ENCODE data around the gene SLC30A4.
"Not testable (repeated sequence)": the region's sequence is repeated elsewhere in the genome, so short reads cannot be mapped to it uniquely, and the experiment has no call there.

Gene SLC30A4, protein sequence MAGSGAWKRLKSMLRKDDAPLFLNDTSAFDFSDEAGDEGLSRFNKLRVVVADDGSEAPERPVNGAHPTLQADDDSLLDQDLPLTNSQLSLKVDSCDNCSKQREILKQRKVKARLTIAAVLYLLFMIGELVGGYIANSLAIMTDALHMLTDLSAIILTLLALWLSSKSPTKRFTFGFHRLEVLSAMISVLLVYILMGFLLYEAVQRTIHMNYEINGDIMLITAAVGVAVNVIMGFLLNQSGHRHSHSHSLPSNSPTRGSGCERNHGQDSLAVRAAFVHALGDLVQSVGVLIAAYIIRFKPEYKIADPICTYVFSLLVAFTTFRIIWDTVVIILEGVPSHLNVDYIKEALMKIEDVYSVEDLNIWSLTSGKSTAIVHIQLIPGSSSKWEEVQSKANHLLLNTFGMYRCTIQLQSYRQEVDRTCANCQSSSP

DNA sequence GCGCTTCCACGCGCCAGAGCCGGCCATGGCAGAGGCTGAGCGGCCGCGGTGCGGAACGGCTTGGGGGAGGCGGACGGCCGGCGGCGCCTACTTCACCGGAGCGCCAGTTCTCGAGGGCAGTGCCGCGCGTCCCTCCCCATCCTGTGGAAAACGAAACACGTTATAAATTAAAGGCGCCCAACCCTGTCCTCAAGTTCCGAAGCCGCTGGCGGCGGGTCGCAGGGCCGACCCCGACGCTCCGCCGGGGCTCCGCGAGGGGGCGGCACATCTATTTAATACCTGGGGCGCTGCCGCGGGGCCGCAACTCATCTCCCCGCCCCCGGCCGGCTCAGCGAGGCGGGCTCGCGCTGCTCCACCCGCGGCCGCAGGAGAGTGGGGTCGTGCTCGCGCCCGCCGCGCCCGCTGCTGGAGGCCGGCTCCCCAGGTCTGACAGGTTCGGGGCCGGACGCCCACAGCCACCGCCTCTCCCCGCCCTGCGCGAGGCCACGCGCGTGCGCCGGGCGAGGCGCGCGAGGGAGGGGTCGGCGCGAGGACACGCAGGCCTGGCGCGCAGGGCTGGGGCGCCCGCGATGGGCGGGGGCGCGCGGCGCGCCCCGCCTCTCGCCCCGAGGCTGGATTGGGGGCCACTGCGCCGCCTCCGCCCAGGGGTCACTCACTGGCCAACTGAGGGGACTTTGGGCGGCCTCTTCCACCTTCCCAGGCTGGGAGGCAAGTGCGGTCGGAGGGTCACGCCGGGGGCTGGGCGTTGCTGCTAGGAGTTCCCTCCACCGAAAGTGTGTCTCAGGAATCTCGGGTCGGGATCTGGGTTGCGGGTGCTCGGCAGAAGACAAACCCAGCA, at the start of gene SLC30A4:
SLC30A4 (minus strand) TSS at position 428 of the 838 bp plus-strand sequence; CDS start at position 27, 401 bp downstream.
- in situ Hi-C loops (cut with MboI; ENCODE audit: low sequenced_read_pairs) = no loop called here

- in situ Hi-C loops (cut with MboI; ENCODE audit: low sequenced_read_pairs) = no loop called here
Measured at GRCh38 chr15:45555934-45556608, 33.5 kb upstream of the SLC30A4 start.

GRCh38 chr15:45551676-45552075, 29.1 kb upstream of the SLC30A4 start:
- in situ Hi-C loops (cut with MboI; ENCODE audit: low sequenced_read_pairs) = no loop called here

DNA sequence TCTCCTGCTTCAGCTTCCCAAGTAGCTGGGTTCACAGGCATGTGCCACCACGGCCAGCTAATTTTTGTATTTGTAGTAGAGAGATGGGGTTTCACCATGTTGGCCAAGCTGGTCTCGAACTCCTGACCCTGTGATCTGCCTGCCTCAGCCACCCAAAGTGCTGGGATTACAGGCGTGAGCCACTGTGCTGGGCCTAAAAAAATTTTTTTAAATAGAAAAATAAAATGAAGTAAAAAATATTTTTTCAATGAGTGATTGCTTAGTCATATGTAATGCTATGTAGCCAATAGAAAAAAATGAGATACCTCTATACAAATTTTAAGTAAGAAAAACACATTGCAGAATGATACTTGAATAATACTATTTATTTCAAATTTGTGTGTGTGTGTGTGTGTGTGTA, 27.9 kb upstream of the SLC30A4 start:
- in situ Hi-C loops (cut with MboI; ENCODE audit: low sequenced_read_pairs) = no loop called here

DNA sequence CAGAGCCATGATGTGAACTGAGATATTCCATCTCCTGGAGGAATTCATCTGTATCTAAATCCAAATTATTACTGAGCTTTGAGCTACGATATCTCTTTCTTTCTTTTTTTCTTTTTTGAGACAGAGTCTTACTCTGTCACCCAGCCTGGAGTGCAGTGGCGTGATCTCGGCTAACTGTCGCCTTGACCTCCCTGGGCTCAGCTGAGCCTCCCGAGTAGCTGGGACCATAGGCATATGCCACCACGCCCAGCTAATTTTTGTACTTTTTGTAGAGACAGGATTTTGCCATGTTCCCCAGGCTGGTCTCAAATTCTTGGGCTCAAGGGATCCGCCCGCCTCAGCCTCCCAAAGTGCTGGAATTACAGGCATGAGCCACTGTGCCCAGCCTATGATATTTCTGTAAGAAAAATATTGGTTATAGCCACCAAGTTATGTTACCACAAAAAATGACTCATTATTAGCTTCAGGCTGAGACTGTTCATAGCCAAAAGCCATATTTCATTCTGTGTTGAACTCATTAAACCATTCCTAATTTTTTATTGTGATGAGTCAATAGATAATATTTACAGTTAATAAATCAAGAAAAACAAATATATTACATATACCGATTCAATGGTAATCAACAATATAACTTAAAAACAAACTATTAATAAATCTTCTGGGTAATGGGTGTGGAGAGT, 27.1 kb upstream of the SLC30A4 start:
- in situ Hi-C loops (cut with MboI; ENCODE audit: low sequenced_read_pairs) = no loop called here

DNA sequence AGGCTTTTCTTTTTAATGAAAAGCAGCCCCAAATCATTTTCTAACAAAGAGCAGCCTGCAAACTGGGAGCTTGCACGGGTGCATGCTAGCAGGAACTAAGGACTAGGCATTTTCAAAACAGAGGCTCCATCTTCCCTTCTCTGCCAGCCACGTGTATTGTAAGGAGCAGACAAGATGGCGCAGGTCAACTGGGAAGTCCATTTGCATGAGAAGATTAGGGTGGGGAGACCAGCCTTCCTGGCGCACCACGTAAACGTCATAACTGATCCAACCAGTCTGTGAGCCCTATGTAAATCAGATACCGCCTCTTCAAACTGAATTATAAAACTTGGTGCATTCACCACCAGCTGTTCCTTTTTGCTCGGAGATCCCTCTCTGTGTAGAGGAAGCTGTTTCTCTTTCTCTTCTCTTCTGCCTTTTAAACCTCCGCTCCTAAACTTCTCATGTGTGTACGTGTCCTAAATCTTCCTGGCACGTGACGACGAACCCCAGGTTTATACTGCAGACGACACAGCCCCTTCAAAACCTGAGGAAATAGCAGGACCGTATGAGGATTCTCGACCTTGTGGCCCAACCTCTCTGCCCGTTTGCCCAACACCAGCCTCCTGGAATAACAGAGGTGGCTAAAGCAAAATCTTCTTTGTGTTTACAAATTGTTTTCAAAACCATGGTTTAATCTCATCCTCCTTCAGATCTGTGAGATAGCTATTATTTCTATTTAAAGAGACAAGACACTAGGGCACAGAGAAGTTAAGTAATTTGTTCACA, 26.4 kb upstream of the SLC30A4 start:
- in situ Hi-C loops (cut with MboI; ENCODE audit: low sequenced_read_pairs) = no loop called here

GRCh38 chr15:45546789-45547188, 24.2 kb upstream of the SLC30A4 start:
- in situ Hi-C loops (cut with MboI; ENCODE audit: low sequenced_read_pairs) = no loop called here

DNA sequence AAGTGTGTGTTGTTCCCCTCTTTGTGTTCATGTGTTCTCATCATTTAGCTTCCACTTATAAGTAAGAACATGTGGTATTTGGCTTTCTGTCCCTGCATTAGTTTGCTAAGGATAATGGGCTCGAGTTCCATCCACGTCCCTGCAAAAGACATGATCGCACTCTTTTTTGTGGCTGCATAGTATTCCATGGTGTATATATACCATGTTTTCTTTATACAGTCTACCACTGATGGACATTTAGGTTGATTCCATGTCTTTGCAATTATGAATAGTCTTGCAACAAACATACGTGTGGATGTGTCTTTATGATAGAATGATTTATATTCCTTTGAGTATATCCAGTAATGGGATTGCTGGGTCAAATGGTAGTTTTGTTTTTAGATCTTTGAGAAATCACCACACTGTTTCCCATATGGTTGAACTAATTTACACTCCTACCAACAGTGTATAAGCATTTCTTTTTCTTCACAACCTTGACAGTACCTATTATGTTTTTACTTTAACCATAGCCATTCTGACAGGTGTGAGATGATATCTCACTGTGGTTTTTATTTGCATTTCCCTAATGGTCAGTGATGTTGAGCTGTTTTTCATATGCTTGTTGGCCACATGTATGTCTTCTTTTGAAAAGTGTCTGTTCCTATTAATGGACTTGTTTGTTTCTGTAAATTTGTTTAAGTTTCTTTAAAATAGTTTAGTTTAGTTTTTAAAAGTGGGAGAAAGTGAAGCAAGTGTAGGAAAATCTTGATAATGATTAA, 21.9 kb upstream of the SLC30A4 start:
- in situ Hi-C loops (cut with MboI; ENCODE audit: low sequenced_read_pairs) = no loop called here

DNA sequence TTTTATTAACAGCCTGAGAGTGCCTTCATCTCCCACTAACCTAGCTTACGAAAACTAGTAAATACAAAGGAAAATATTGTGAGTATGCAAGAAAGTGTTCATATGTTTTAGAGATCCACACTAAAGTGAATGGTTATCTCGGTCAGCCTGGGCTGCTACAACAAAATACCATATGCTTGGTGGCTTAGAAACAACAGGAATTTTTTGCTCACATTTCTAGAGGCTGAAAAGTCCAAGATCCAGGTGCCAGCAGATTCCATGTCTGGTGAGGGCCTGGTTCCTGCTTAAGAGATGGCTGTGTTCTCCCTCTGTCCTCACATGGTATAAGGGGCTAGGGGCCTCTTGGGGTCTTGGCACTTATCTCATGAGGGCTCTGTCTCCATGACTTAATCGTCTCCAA, 20.5 kb upstream of the SLC30A4 start:
- in situ Hi-C loops (cut with MboI; ENCODE audit: low sequenced_read_pairs) = no loop called here

DNA sequence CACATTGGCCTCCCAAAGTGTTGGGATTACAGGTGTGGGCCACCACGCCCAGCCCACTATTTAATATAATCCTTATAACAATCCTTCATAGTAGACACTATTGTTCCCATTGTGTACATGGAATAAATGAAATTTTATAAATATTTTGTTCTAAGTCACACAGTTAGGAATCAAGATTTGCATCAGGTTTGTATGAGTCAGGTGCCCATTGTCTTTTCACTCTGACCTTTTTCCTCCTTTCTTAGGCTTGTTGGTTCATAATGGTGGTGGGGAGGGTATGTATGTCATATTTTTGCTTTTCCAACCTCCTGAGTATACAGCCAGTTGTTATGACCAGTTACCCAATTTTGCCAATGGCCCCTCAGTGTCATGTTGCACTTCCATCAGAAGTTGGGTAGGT, 18.0 kb upstream of the SLC30A4 start:
- in situ Hi-C loops (cut with MboI; ENCODE audit: low sequenced_read_pairs) = no loop called here

DNA sequence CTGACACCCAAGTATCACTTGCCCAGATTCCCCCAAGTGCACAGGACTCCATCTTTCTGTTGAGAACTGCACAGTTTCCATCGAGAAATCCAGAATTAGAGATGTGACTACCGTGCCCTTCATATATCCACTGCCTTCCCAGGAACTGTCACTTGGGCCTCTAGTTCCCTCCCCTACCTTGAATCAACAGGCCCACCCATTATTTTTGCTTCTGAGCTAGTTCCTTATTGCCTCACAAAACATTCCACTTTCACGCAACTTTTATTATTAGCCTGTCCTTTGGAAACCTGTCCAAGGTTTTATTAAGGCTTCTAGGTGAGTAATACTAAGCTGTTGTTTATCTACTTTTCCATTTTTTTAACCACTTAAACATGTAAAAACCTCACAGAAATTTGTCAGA, 17.1 kb upstream of the SLC30A4 start:
- in situ Hi-C loops (cut with MboI; ENCODE audit: low sequenced_read_pairs) = no loop called here

DNA sequence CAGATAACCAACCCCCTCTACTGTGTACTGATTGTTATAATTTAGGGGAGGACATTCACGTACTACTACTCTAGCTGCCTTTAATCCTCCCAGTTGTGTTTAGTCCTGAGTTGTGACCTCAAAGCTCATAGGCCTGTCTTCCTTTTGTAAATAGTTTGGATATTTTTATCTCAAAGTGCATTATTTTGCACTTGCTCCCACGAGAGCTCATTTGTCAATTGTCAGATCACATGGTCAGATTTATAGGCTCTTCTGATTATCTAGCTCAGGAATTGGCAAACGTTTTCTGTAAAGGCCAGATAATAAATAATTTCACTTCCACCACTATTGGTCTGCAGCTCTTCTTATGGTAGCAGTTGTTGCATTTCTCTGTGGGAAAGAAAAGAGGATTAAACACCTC, 14.4 kb upstream of the SLC30A4 start:
- in situ Hi-C loops (cut with MboI; ENCODE audit: low sequenced_read_pairs) = no loop called here

DNA sequence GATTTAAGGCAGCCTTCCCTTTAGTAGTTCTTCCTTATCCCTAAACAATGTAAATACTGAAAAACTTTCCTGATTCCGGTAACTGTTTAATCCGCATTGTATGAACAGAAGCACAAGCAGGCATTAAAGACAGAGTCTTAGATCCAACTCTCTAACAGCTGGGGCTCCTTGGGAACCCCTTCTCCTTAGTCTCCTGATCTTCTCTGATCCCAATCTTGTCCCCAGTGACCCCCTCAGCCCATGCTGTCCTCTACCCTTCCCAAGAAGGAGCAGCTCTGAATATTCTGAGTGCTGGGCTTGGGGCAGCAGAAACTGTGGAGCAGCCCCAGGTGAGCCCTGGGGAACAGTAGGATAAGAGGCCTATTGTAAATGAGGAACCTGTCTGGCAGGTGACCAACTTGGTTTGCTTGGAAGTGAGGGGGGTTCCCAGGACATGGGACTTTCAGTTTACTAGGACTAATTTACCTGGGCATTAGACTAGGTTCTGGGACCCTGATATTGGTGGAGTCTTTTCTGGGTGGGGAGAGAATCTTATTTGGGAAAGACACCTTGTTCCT, 13.0 kb upstream of the SLC30A4 start:
- in situ Hi-C loops (cut with MboI; ENCODE audit: low sequenced_read_pairs) = no loop called here

GRCh38 chr15:45534821-45535220, 12.3 kb upstream of the SLC30A4 start:
- in situ Hi-C loops (cut with MboI; ENCODE audit: low sequenced_read_pairs) = no loop called here

DNA sequence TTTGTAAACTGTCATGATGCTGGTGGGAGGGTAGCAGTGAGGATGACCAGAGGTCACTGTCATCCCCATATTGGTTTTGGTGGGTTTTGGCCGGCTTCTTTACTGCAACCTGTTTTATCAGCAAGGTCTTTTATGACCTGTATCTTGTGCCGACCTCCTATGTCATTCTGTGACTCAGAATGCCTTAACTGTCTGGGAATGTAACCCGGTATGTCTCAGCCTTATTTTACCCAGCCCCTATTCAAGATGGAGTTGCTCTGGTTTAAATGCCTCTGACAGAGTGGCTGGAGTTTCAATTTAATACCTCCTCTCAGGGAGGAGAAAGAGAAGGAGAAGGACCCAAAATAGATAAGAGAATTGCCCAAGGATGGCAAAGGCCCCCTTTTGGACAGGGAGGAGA, 10.3 kb upstream of the SLC30A4 start:
- in situ Hi-C loops (cut with MboI; ENCODE audit: low sequenced_read_pairs) = not testable (repeated sequence)

- in situ Hi-C loops (cut with MboI; ENCODE audit: low sequenced_read_pairs) = no loop called here
Measured at GRCh38 chr15:45529613-45530012, 7.1 kb upstream of the SLC30A4 start.

- in situ Hi-C loops (cut with MboI; ENCODE audit: low sequenced_read_pairs) = no loop called here
Measured at GRCh38 chr15:45527086-45527485, 4.5 kb upstream of the SLC30A4 start.

GRCh38 chr15:45523166-45523460, 558 bp upstream of the SLC30A4 start:
- in situ Hi-C loops (cut with MboI; ENCODE audit: low sequenced_read_pairs) = no loop called here

- in situ Hi-C loops (cut with MboI; ENCODE audit: low sequenced_read_pairs) = no loop called here
Measured at GRCh38 chr15:45521596-45522327, 793 bp downstream of the SLC30A4 start.
